Stimulated activated CD4-positive, alpha-beta T cell treated with anti-CD3 and anti-CD28 coated beads, Interleukin-12 subunit alpha, Interleukin-12 subunit beta, amount 100 ng/mL, for 4 hours (primary cell): ENCODE results near the gene SLC7A6OS.
A peak's percentile ranks its signal among the peaks of the same experiment; 100 is the strongest.
"Not testable (repeated sequence)": the region's sequence is repeated elsewhere in the genome, so short reads cannot be mapped to it uniquely, and the experiment has no call there.

Source experiments
- DNase-seq: peaks from one replicate; pipeline ENCODE4 v3.0.0-alpha.2; 2020

Gene SLC7A6OS

GRCh38 chr16:68297908-68298307 lies 12.8 kb downstream of the SLC7A6OS start:
- no peak for DNase-seq

GRCh38 chr16:68296693-68297092 lies 14.1 kb downstream of the SLC7A6OS start:
- DNase-seq, result no peak

GRCh38 chr16:68296291-68296690 lies 14.5 kb downstream of the SLC7A6OS start:
- no peak for DNase-seq

- no peak for DNase-seq
These were observed 18.3 kb downstream of the SLC7A6OS start for GRCh38 chr16:68292425-68292824.

GRCh38 chr16:68291227-68291626 lies 19.5 kb downstream of the SLC7A6OS start:
- DNase-seq, result no peak

GRCh38 chr16:68290450-68290849 lies 20.3 kb downstream of the SLC7A6OS start:
- DNase-seq, result no peak

GRCh38 chr16:68289621-68290329 lies 21.0 kb downstream of the SLC7A6OS start:
- peak; percentile 31 for DNase-seq

- DNase-seq, result no peak
These were observed 21.5 kb downstream of the SLC7A6OS start for GRCh38 chr16:68289202-68289601.

- not testable (repeated sequence) for DNase-seq
These were observed 21.9 kb downstream of the SLC7A6OS start for GRCh38 chr16:68288796-68289195.

GRCh38 chr16:68288252-68288650 lies 22.5 kb downstream of the SLC7A6OS start:
- DNase-seq, result no peak

- no peak for DNase-seq
These were observed 23.2 kb downstream of the SLC7A6OS start for GRCh38 chr16:68287276-68288251.

GRCh38 chr16:68286153-68287074 lies 24.3 kb downstream of the SLC7A6OS start:
- no peak for DNase-seq

- no peak for DNase-seq
These were observed 25.1 kb downstream of the SLC7A6OS start for GRCh38 chr16:68285683-68286082.

- no peak for DNase-seq
These were observed 25.9 kb downstream of the SLC7A6OS start for GRCh38 chr16:68284847-68285246.

- no peak for DNase-seq
These were observed 26.7 kb downstream of the SLC7A6OS start for GRCh38 chr16:68283801-68284598.

- DNase-seq, result no peak
These were observed 27.4 kb downstream of the SLC7A6OS start for GRCh38 chr16:68283346-68283745.

- DNase-seq, result no peak
These were observed 28.7 kb downstream of the SLC7A6OS start for GRCh38 chr16:68282064-68282452.

GRCh38 chr16:68281368-68282063 lies 29.2 kb downstream of the SLC7A6OS start:
- DNase-seq, result no peak

- no peak for DNase-seq
These were observed 30.8 kb downstream of the SLC7A6OS start for GRCh38 chr16:68279726-68280558.

GRCh38 chr16:68276223-68276622 lies 34.5 kb downstream of the SLC7A6OS start:
- no peak for DNase-seq
